Progenitor cell of endocrine pancreas (in vitro differentiated cells): ENCODE measurements around the gene CCL1. TPM values are rescaled to one million over a fixed set of nuclear protein-coding genes. Genes with fewer than 3 reads are reported as not detected.

Experiments used
- DNase-seq: peaks from one replicate; pipeline ENCODE4 v3.0.0; 2021; ENCODE audit warnings: low spot score; ENCODE audit not compliant: unreplicated experiment
- H3K27ac Mint-ChIP-seq: 2 replicates; pipeline ENCODE4 v1.8.0; 2021; ENCODE audit warnings: mild to moderate bottlenecking, moderate library complexity, mixed read lengths
- H3K27me3 Mint-ChIP-seq: 2 replicates; pipeline ENCODE4 v1.8.0; 2021; ENCODE audit warnings: mixed read lengths
- H3K36me3 Mint-ChIP-seq: 2 replicates; pipeline ENCODE4 v1.8.0; 2022; ENCODE audit warnings: mixed read lengths; ENCODE audit not compliant: insufficient read depth
- H3K4me1 Mint-ChIP-seq: 2 replicates; pipeline ENCODE4 v1.8.0; 2021; ENCODE audit warnings: low read depth, mixed read lengths
- H3K4me3 Mint-ChIP-seq: 2 replicates; pipeline ENCODE4 v1.8.0; 2021; ENCODE audit warnings: low read depth, mild to moderate bottlenecking, moderate library complexity, mixed read lengths
- H3K9me3 Mint-ChIP-seq: 2 replicates; pipeline ENCODE4 v1.8.0; 2021; ENCODE audit warnings: low read depth, mixed read lengths
- long read RNA-seq: library from polyadenylated mRNA; unstranded; transcript quantifications from one replicate; pipeline ENCODE4 v2.0.0, GENCODE V29; 2020
- total RNA-seq: library from RNA; stranded (reverse); gene quantifications from 2 replicates; pipeline ENCODE4 v1.2.1, GENCODE V29; 2021
- TF ChIP-seq, protein P1 (sequence below): fragments of 200-600 bp; sonication (generic); IDR thresholded peaks from one replicate; pipeline ENCODE4 v1.5.0; 2021; ENCODE audit warnings: antibody characterized with exemption, mild to moderate bottlenecking; ENCODE audit not compliant: unreplicated experiment

Gene CCL1, protein sequence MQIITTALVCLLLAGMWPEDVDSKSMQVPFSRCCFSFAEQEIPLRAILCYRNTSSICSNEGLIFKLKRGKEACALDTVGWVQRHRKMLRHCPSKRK
- total RNA-seq: not detected in 2 replicates
- long read RNA-seq: 0 reads

- Mint-ChIP-seq H3K4me3 (no peak within 1 kb of the TSS), H3K9me3 (no peaks in the 10 kb centered on the region), H3K27ac (no peak within 1 kb of the TSS), H3K4me1 (peaks cover 3% of the 10 kb centered on the region), H3K36me3 (no peaks in the 10 kb centered on the region), H3K27me3 (peaks cover 15% of the 10 kb centered on the region)
- TF ChIP-seq, protein P1, sequence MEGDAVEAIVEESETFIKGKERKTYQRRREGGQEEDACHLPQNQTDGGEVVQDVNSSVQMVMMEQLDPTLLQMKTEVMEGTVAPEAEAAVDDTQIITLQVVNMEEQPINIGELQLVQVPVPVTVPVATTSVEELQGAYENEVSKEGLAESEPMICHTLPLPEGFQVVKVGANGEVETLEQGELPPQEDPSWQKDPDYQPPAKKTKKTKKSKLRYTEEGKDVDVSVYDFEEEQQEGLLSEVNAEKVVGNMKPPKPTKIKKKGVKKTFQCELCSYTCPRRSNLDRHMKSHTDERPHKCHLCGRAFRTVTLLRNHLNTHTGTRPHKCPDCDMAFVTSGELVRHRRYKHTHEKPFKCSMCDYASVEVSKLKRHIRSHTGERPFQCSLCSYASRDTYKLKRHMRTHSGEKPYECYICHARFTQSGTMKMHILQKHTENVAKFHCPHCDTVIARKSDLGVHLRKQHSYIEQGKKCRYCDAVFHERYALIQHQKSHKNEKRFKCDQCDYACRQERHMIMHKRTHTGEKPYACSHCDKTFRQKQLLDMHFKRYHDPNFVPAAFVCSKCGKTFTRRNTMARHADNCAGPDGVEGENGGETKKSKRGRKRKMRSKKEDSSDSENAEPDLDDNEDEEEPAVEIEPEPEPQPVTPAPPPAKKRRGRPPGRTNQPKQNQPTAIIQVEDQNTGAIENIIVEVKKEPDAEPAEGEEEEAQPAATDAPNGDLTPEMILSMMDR: no peak
- no peak for DNase-seq
Observed at GRCh38 chr17:34363183-34363661, at the start of gene CCL1. Gene CCL1, minus strand, starts transcription at chr17:34363233. Its CDS starts 72 bp downstream, at chr17:34363161.

DNA sequence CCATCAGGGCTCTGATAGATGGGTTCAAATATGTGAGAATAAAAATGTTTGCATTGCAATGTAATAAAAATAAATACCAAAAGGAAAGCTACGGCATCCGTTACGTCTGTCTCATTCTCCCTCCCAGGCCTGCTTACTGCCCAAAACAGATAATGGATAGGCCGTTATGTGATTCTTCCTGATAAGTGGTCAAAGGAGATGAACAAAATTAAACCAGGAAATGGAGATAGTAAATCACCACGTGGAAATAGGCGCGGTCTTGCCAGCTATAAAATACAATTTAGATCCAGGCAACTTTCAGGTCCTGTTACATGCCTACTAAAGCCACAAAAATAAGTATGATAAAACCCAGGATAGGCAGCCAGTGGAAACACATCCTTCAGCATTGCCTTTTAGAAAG lies 49.5 kb upstream of the CCL1 start:
- Mint-ChIP-seq H3K9me3 (no peaks in the 10 kb centered on the region), H3K4me1 (no peaks in the 10 kb centered on the region), H3K4me3 (no peak overlapping the region), H3K27me3 (peaks cover 60% of the 10 kb centered on the region), H3K36me3 (no peaks in the 10 kb centered on the region), H3K27ac (no peak overlapping the region)
- TF ChIP-seq, protein P1: no peak
- DNase-seq: no peak

- TF ChIP-seq, protein P1: no peak
- no peak for DNase-seq
- Mint-ChIP-seq H3K27ac (no peak overlapping the region), H3K4me1 (no peaks in the 10 kb centered on the region), H3K9me3 (no peaks in the 10 kb centered on the region), H3K27me3 (peaks cover 55% of the 10 kb centered on the region), H3K36me3 (no peaks in the 10 kb centered on the region), H3K4me3 (no peak overlapping the region)
Observed at GRCh38 chr17:34411646-34412421, 48.8 kb upstream of the CCL1 start.

- H3K36me3 Mint-ChIP-seq: no peaks in the 10 kb centered on the region
- TF ChIP-seq, protein P1: no peak
- H3K9me3 Mint-ChIP-seq: no peaks in the 10 kb centered on the region
- no peak for DNase-seq
- no peaks in the 10 kb centered on the region for H3K4me1 Mint-ChIP-seq
- H3K4me3 Mint-ChIP-seq: no peak overlapping the region
- no peak overlapping the region for H3K27ac Mint-ChIP-seq
- H3K27me3 Mint-ChIP-seq: peaks cover 44% of the 10 kb centered on the region
Observed at GRCh38 chr17:34409352-34409751, 46.3 kb upstream of the CCL1 start.

DNA sequence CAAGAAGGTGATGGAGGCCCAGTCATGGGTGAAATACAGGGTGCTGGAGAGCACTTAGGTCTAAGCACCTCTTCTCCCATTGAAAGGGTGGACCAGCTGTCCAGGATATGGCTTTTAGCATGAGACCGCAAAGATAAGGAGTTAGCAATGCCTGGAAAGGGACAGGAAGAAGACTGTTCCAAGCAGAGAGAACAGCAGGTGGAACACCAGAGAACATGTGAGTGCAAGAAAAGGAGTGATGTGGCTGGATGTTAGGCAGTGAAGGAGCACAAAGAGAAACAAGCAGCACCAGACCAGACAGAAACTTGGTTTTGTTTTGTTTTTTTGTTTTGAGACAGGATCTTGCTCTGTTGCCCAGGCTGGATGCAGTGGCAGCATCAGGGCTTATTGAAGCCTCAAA lies 45.4 kb upstream of the CCL1 start:
- Mint-ChIP-seq H3K36me3 (no peaks in the 10 kb centered on the region), H3K27me3 (peaks cover 35% of the 10 kb centered on the region), H3K9me3 (no peaks in the 10 kb centered on the region), H3K4me1 (no peaks in the 10 kb centered on the region), H3K4me3 (no peak overlapping the region), H3K27ac (no peak overlapping the region)
- TF ChIP-seq, protein P1: no peak
- DNase-seq: no peak
